CD14-positive monocyte (primary cell): ENCODE data around the gene TBC1D5. TPM values are rescaled to one million over a fixed set of nuclear protein-coding genes. Genes with fewer than 3 reads are reported as not detected.

Experiments used
- DNase-seq, 3 donors: peaks; one replicate each; pipeline ENCODE4 v3.0.0-alpha.2; 2011 to 2022
- H2AFZ ChIP-seq: 2 replicates; pipeline ENCODE4 v1.6.0; 2012; ENCODE audit warnings: mild to moderate bottlenecking, low read depth, low read length, inconsistent platforms; ENCODE audit not compliant: insufficient read depth, poor library complexity, severe bottlenecking
- H3K27ac ChIP-seq, 2 donors: 1 replicate in 1 of 2; 2 replicates in 1 of 2; pipeline ENCODE4 v1.5.1; 2012 to 2013; ENCODE audit warnings: low read length in 2 of 2, control low read depth in 1 of 2, inconsistent platforms in 1 of 2, low read depth in 1 of 2, mild to moderate bottlenecking in 1 of 2
- H3K27me3 ChIP-seq, 2 donors: one replicate each; pipeline versions ENCODE4 v1.6.0 to v1.6.1; 2011 to 2013; ENCODE audit warnings: low read length in 2 of 2; ENCODE audit not compliant: control insufficient read depth in 2 of 2, insufficient read depth in 2 of 2
- H3K36me3 ChIP-seq, 2 donors: replicated peaks in 1 of 2; 1 replicate in 1 of 2; 2 replicates in 1 of 2; pipeline versions ENCODE4 v1.5.1 to v1.6.1; 2012 to 2013; ENCODE audit warnings: low read length in 2 of 2, control low read depth in 1 of 2, inconsistent platforms in 1 of 2, mild to moderate bottlenecking in 1 of 2; ENCODE audit not compliant: insufficient read depth in 2 of 2, control insufficient read depth in 1 of 2
- H3K4me1 ChIP-seq, 2 donors: 1 replicate in 1 of 2; 2 replicates in 1 of 2; pipeline versions ENCODE4 v1.5.1 to v1.6.1; 2012 to 2013; ENCODE audit warnings: low read length in 2 of 2, control low read depth in 1 of 2, inconsistent platforms in 1 of 2, mild to moderate bottlenecking in 1 of 2, moderate library complexity in 1 of 2; ENCODE audit not compliant: insufficient read depth in 2 of 2, control insufficient read depth in 1 of 2
- H3K4me2 ChIP-seq: replicated peaks from 2 replicates; pipeline ENCODE3; 2012; ENCODE audit warnings: low read length, moderate library complexity, mild to moderate bottlenecking; ENCODE audit not compliant: poor library complexity, severe bottlenecking; ENCODE audit errors: extremely low read depth
- H3K4me3 ChIP-seq, 3 experiments: fragments of 200-600 bp in 1 of 3; sonication (generic) in 1 of 3; replicated peaks in 1 of 3; 1 replicate in 2 of 3; 2 replicates in 1 of 3; pipeline ENCODE4 v1.5.1; 2011 to 2013; ENCODE audit warnings: low read length in 3 of 3, mild to moderate bottlenecking in 3 of 3, control low read depth in 2 of 3, low read depth in 2 of 3, inconsistent platforms in 1 of 3, moderate library complexity in 1 of 3
- H3K79me2 ChIP-seq: 2 replicates; pipeline ENCODE4 v1.6.0; 2012; ENCODE audit warnings: mild to moderate bottlenecking, control low read depth, inconsistent platforms, low read length, moderate library complexity; ENCODE audit not compliant: insufficient read depth
- H3K9ac ChIP-seq: 2 replicates; pipeline ENCODE4 v1.6.0; 2017; ENCODE audit warnings: low read length, mild to moderate bottlenecking; ENCODE audit not compliant: insufficient read depth, poor library complexity, severe bottlenecking
- H3K9me3 ChIP-seq, 2 donors: replicated peaks in 1 of 2; 1 replicate in 1 of 2; 2 replicates in 1 of 2; pipeline versions ENCODE4 v1.5.1 to v1.6.1; 2012 to 2013; ENCODE audit warnings: low read length in 2 of 2, control low read depth in 1 of 2; ENCODE audit not compliant: control insufficient read depth in 1 of 2, insufficient read depth in 1 of 2
- H4K20me1 ChIP-seq: 2 replicates; pipeline ENCODE4 v1.6.0; 2012; ENCODE audit warnings: mild to moderate bottlenecking, low read length, control low read depth, moderate library complexity; ENCODE audit not compliant: insufficient read depth
- H3K27ac Mint-ChIP-seq, 7 donors: one replicate each; pipeline ENCODE4 v1.8.0; 2020; ENCODE audit warnings: mild to moderate bottlenecking in 7 of 7, mixed read lengths in 7 of 7, moderate library complexity in 6 of 7, inconsistent platforms in 2 of 7
- H3K27me3 Mint-ChIP-seq, 3 donors: one replicate each; pipeline ENCODE4 v1.8.0; 2021 to 2022; ENCODE audit warnings: low read depth in 3 of 3, mild to moderate bottlenecking in 3 of 3, mixed read lengths in 3 of 3, moderate library complexity in 3 of 3, inconsistent platforms in 1 of 3
- H3K36me3 Mint-ChIP-seq, 2 donors: one replicate each; pipeline ENCODE4 v1.8.0; 2020; ENCODE audit warnings: mixed read lengths in 2 of 2, inconsistent platforms in 1 of 2, mild to moderate bottlenecking in 1 of 2
- H3K4me1 Mint-ChIP-seq: one replicate; pipeline ENCODE4 v1.8.0; 2020; ENCODE audit warnings: mild to moderate bottlenecking, mixed read lengths
- H3K4me3 Mint-ChIP-seq, 2 donors: one replicate each; pipeline ENCODE4 v1.8.0; 2020; ENCODE audit warnings: mild to moderate bottlenecking in 2 of 2, mixed read lengths in 2 of 2, moderate library complexity in 1 of 2
- H3K9me3 Mint-ChIP-seq, 7 donors: one replicate each; pipeline ENCODE4 v1.8.0; 2020 to 2022; ENCODE audit warnings: mixed read lengths in 7 of 7, mild to moderate bottlenecking in 6 of 7, moderate library complexity in 6 of 7, inconsistent platforms in 2 of 7
- WGBS: methylation state at CpG from one replicate; pipeline ENCODE4 v1.1.5; 2013; ENCODE audit warnings: missing lambda C conversion rate; ENCODE audit not compliant: insufficient coverage; 5-methylcytosine and 5-hydroxymethylcytosine counted together
- intact Hi-C, 2 donors: fragments of 100-400 bp; cut with micrococcal nuclease; formaldehyde crosslinking; loops; one replicate each; pipeline versions ENCODE4 v1.15.0 to v1.15.1; 2023
- polyA plus RNA-seq, 3 donors: library from polyadenylated mRNA; depleted of rRNA in 1 of 3; unstranded in 2 of 3; stranded (reverse) in 1 of 3; fragments of 300-500 nt in 2 of 3; fragments of >200 nt in 1 of 3; fragmentation: Illumina TruSeq in 2 of 3; gene quantifications; 1 replicate in 2 of 3; 2 replicates in 1 of 3; pipeline ENCODE4 v1.2.3, GENCODE V29; 2012 to 2021
- TF ChIP-seq, protein P1 (sequence below): fragments of 200-600 bp; IDR thresholded peaks from one replicate; pipeline ENCODE4 v1.8.0; 2022; ENCODE audit warnings: antibody characterized with exemption, mild to moderate bottlenecking

The TBC1D5 gene
- polyA plus RNA-seq, 3 donors = 17.6 to 35.3 (median 21.0) TPM

- Histone ChIP-seq H3K4me2 (no peak overlapping the region), H3K9ac (no peak overlapping the region), H2AFZ (no peak overlapping the region), H3K27me3 (no peaks in the 10 kb centered on the region), H3K36me3 (peaks cover 0 to 5% of the 10 kb centered on the region in 2 donors), H3K79me2 (no peaks in the 10 kb centered on the region), H3K9me3 (no peaks in the 10 kb centered on the region), H3K4me1 (no peaks in the 10 kb centered on the region), H3K27ac (no peak overlapping the region), H4K20me1 (no peaks in the 10 kb centered on the region), H3K4me3 (no peak overlapping the region)
- WGBS = 29% methylated on average over 2 of the region's 3 CpGs
- Mint-ChIP-seq H3K4me1 (no peaks in the 10 kb centered on the region), H3K9me3 (peaks cover 0 to 2% (median 0%) of the 10 kb centered on the region in 7 donors), H3K4me3 (no peak overlapping the region), H3K27me3 (peaks cover 0 to 2% (median 0%) of the 10 kb centered on the region in 3 donors), H3K36me3 (peaks cover 5 to 15% of the 10 kb centered on the region in 2 donors), H3K27ac (no peak overlapping the region)
- TF ChIP-seq, protein P1, sequence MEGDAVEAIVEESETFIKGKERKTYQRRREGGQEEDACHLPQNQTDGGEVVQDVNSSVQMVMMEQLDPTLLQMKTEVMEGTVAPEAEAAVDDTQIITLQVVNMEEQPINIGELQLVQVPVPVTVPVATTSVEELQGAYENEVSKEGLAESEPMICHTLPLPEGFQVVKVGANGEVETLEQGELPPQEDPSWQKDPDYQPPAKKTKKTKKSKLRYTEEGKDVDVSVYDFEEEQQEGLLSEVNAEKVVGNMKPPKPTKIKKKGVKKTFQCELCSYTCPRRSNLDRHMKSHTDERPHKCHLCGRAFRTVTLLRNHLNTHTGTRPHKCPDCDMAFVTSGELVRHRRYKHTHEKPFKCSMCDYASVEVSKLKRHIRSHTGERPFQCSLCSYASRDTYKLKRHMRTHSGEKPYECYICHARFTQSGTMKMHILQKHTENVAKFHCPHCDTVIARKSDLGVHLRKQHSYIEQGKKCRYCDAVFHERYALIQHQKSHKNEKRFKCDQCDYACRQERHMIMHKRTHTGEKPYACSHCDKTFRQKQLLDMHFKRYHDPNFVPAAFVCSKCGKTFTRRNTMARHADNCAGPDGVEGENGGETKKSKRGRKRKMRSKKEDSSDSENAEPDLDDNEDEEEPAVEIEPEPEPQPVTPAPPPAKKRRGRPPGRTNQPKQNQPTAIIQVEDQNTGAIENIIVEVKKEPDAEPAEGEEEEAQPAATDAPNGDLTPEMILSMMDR = no peak
- intact Hi-C loops = no loop called here
- no peak for DNase-seq
Measured at GRCh38 chr3:17315897-17316296, 426.5 kb downstream of the TBC1D5 start.

DNA sequence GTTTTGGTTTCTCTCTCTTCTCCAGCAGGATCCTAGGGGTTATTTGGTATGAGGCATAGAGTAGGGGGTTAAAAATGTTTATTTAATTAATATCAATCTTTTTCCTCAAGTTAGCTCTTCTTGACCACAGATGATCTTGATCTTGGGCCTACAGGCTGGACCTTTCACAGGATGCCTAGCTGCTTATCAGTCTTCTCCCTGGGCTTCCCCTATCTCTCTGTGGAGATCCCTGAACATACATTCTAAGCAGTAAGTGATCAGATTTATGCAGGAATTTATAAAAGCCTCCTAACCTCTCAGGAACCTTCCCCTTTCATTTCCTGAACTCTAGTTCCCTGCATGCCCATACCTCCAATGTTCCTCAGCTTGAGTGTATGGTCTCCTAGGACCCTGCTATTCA, 428.3 kb downstream of the TBC1D5 start:
- Histone ChIP-seq H3K79me2 (no peaks in the 10 kb centered on the region), H3K9me3 (no peaks in the 10 kb centered on the region), H3K27ac (no peak overlapping the region), H3K36me3 (peaks cover 0 to 5% of the 10 kb centered on the region in 2 donors), H3K4me2 (no peak overlapping the region), H3K9ac (no peak overlapping the region), H4K20me1 (no peaks in the 10 kb centered on the region), H2AFZ (no peak overlapping the region), H3K4me3 (no peak overlapping the region), H3K4me1 (no peaks in the 10 kb centered on the region), H3K27me3 (no peaks in the 10 kb centered on the region)
- Mint-ChIP-seq H3K36me3 (peaks cover 2 to 9% of the 10 kb centered on the region in 2 donors), H3K9me3 (peaks cover 0 to 2% (median 0%) of the 10 kb centered on the region in 7 donors), H3K4me3 (no peak overlapping the region), H3K27ac (no peak overlapping the region), H3K27me3 (peaks cover 0 to 2% (median 0%) of the 10 kb centered on the region in 3 donors), H3K4me1 (no peaks in the 10 kb centered on the region)
- TF ChIP-seq, protein P1 = no peak
- intact Hi-C loops = no loop called here
- no peak for DNase-seq
